ENCODE measurements around the gene IKZF1. TPM values are rescaled to one million over a fixed set of nuclear protein-coding genes. Genes with fewer than 3 reads are reported as not detected.

The IKZF1 gene
- total RNA-seq, 1 donor from 2014 or later: under 0.01 TPM

GRCh38 chr7:50449501-50449880, 145.0 kb downstream of the IKZF1 start:
- no peak for DNase-seq (ENCODE audit: low read depth, low spot score)

GRCh38 chr7:50449881-50450589, 145.5 kb downstream of the IKZF1 start, which contains the start of gene FIGNL1:
FIGNL1 (minus strand) TSS chr7:50450350; CDS start chr7:50447287, 3,063 bp downstream.
- peak; percentile 22 for DNase-seq (ENCODE audit: low read depth, low spot score)

- no peak for DNase-seq (ENCODE audit: low read depth, low spot score)
Measured at GRCh38 chr7:50450590-50451032, 146.1 kb downstream of the IKZF1 start.

Other genes with a start within 250 kb of the IKZF1 start
- gene ZPBP, start 211.5 kb upstream of the IKZF1 start, total RNA-seq: not detected in 2 replicates
- gene FIGNL1, start 145.6 kb downstream of the IKZF1 start, total RNA-seq: 36.5 and 62.1 TPM in 2 replicates

All from pulmonary artery endothelial cell (primary cell).